Right hindlimb (tissue), 1 donor: ENCODE results near the gene ZNF784.

Source experiments
- DNase-seq: peaks from one replicate; pipeline ENCODE4 v3.0.0-alpha.2; 2018

ZNF784 gene

DNA sequence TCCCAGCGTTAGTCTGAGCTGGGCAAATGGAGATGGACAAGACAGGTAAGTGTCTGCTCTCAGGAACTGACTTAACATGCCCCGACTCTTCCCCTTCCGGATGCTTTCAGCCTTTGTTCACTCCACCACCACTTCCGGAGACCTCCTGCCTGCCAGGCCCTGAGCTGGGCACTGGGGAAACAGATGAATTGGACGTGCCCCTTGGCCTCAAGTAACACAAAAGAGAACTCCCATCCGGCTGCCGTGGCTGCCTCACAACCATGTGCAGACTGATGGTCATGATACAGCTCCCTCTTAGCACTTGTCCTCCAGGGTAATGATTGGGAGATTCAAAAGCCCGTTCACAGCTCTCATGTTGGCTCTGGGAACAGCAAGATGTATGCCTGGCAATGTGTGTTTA is 6.9 kb downstream of the ZNF784 start:
- DNase-seq = no peak

DNA sequence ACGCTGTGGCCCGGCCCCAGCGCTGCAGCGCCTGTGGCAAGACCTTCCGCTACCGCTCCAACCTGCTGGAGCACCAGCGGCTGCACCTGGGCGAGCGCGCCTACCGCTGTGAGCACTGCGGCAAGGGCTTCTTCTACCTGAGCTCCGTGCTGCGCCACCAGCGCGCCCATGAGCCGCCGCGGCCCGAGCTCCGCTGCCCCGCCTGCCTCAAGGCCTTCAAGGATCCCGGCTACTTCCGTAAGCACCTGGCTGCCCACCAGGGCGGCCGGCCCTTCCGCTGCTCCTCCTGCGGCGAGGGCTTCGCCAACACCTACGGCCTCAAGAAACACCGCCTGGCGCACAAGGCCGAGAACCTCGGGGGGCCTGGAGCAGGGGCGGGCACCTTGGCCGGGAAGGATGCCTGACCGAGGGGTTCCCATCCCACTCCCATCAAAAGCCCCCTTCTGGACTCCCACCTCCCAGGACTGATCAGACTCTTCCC is 7.9 kb downstream of the ZNF784 start:
- no peak for DNase-seq

DNA sequence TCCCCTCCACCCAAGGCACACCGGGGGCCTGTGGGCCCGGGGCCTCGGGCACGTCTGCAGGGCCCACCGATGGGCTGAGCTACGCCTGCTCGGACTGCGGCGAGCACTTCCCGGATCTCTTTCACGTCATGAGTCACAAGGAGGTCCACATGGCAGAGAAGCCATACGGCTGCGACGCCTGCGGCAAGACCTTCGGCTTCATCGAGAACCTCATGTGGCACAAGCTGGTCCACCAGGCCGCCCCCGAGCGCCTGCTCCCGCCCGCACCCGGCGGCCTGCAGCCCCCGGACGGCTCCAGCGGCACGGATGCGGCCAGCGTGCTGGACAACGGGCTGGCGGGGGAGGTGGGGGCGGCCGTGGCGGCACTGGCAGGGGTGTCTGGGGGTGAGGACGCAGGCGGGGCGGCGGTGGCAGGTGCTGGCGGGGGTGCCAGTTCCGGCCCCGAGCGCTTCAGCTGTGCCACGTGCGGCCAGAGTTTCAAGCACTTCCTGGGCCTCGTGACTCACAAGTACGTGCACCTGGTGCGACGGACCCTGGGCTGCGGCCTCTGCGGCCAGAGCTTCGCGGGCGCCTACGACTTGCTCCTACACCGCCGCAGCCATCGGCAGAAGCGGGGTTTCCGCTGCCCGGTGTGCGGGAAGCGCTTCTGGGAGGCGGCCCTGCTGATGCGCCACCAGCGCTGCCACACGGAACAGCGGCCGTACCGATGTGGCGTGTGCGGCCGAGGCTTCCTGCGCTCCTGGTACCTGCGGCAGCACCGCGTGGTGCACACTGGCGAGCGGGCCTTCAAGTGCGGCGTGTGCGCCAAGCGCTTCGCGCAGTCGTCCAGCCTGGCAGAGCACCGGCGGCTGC is 8.6 kb downstream of the ZNF784 start:
- DNase-seq = no peak

DNA sequence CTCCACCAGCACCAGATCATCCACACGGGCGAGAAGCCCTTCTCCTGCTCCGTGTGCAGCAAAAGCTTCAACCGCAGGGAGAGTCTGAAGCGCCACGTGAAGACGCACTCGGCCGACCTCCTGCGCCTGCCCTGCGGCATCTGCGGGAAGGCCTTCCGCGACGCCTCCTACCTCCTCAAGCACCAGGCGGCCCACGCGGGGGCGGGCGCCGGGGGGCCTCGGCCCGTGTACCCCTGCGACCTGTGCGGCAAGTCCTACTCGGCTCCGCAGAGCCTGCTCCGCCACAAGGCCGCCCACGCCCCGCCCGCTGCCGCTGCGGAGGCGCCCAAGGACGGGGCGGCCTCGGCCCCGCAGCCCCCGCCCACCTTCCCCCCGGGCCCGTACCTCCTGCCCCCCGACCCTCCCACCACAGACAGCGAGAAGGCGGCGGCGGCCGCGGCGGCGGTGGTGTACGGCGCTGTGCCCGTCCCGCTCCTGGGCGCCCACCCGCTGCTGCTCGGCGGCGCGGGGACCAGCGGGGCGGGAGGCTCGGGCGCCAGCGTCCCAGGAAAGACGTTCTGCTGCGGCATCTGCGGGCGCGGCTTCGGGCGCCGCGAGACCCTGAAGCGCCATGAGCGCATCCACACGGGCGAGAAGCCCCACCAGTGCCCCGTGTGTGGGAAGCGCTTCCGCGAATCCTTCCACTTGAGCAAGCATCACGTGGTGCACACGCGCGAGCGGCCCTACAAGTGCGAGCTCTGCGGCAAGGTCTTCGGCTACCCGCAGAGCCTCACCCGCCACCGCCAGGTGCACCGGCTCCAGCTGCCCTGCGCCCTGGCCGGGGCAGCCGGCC is 9.4 kb downstream of the ZNF784 start:
- DNase-seq = no peak

DNA sequence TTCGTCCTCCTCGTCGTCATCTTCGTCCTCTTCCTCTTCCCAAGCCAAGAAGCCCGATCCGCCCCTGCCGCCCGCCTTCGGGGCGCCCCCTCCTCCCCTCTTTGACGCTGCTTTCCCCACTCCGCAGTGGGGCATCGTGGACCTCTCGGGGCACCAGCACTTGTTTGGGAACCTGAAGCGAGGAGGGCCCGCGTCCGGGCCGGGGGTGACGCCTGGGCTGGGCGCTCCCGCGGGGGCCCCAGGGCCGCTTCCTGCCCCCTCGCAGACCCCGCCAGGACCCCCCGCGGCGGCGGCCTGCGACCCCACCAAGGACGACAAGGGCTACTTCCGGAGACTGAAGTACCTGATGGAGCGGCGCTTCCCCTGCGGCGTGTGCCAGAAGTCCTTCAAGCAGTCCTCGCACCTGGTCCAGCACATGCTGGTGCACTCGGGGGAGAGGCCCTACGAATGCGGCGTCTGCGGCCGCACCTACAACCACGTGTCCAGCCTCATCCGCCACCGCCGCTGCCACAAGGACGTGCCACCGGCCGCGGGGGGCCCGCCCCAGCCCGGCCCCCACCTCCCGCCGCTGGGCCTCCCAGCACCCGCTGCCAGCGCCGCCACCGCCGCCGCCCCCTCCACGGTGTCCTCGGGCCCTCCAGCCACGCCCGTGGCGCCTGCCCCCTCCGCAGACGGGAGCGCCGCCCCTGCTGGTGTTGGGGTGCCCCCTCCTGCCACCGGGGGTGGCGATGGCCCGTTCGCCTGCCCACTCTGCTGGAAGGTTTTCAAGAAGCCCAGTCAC is 10.2 kb downstream of the ZNF784 start:
- DNase-seq = no peak

DNA sequence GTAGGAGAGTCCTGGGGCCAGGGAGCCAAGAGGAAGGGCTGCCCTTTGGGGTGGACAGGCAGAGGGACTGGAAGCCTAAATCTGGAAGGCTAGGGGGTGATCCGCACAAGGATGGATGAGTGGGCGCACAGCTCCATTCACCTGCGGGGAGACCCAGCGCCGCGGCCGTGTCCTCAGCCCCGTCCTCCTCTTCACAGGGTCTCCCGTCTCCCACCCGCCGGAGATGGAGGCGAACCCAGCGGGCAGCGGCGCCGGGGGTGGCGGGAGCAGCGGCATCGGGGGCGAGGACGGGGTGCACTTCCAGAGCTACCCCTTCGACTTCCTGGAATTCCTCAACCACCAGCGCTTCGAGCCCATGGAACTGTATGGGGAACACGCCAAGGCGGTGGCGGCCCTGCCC is 11.0 kb downstream of the ZNF784 start:
- no peak for DNase-seq

DNA sequence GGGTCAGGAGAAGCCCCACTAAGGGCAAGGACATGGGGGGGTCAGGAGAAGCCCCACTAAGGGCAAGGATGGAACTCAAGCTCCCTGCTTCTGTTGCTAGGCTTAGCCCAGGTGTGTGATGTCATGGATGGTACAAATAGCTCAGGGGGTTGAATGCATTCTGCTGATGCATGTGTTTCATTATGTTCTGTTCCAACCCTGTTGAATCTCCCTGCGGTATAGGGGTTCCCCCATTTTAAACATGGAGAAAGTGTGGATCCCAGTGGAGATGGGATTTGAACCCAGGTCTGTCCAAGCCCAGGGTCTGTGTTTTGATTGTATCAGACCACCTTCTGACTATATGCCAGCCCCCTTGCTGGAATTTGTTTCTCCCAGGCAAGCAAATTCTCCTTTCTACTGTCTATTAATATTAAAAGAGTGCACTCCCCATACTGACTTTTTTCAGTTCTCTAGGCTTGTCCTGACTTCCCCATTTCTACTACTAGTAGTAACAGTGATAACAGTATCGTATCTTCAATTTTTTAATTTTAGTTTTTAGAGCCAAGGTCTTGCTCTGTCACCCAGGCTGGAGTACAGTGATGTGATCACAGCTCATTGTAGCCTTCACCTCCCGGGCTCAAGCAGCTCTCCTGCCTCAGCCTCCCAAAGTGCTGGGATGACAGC is 12.3 kb downstream of the ZNF784 start:
- DNase-seq = no peak

DNA sequence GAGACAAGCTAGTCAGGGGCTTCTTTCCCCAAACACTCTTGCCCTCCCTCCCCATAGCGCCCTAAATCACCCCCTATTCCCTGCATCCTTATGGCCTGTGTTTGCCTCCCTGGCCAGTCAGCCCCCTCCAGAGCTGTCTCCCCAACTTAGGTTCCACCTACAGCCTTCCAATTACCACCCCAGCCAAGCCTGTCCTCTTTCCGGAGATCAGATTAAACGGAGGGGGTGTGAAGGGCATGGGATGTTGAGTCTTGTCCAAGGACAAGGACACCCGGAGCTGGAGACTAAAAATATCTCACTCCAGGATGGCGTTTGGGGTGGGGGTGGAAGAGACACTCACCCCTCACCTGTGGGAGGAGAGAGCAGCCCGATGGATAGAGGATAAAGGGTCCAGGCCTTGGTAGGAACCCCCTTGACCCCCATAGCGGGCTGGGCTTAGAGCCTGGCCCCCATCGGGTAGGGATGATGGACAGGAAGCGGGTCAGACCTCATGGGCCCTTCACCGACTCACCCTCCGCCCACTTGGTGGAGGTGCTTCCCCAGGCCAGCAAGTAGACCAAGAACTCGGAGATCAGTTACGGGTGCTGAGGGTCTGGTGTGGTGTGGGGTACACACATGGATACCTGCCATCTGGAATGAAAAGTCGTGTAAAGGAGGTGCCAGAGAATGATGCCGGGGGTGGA is 12.9 kb downstream of the ZNF784 start:
- DNase-seq = no peak

DNA sequence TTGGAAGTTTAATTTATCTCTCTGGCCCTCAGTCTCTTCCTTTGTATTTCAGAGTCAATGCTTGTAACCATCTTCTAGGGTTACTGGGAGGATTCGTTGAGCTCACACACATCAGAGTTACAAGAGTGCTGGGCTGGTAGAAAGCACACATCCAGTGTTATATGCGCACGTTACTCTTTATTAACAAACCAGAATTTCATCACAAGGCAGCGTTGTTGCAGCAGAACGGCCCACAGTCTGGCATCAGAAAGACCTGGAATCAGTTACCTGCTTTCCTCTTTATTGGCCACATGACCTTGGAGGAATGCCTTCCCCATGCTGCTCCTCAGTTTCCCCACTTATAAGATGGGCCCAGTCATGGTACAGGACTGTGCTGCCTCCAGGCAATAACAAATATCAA is 15.0 kb downstream of the ZNF784 start:
- DNase-seq = no peak

DNA sequence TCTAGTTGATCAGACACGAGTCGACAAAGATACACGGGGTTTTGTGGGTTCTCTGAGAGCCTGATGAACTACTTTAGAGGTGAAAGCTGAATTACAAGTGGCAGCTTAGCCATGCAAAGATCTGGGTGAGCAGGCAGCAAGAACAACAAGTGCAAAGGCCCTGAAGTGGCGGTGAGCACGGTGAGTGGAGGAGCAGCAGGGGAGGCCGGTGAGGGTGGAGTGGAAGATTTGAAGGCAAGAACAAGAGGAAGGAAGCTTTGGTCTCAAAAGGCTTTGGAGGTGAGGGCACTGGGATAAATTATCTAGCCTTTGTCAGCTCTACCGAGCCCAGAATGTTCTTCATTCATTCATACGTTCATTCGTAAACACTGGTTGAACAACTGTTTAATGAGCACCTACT is 17.5 kb downstream of the ZNF784 start:
- no peak for DNase-seq

DNA sequence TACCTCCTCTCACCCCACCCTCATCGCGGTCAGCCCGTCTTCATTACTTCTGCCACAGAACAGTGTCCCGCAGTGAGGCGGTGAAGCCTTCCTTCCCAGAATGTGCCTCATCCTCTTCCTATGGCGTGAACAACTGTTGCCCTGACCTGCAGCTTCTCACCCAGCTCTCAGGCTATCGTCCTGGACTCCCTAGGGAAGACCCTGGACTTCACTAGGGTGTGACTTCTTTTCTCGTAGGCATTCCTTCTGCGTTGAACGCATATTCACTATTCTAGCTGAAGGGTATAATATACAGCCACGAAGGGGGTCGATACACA is 17.9 kb downstream of the ZNF784 start:
- DNase-seq = no peak

DNA sequence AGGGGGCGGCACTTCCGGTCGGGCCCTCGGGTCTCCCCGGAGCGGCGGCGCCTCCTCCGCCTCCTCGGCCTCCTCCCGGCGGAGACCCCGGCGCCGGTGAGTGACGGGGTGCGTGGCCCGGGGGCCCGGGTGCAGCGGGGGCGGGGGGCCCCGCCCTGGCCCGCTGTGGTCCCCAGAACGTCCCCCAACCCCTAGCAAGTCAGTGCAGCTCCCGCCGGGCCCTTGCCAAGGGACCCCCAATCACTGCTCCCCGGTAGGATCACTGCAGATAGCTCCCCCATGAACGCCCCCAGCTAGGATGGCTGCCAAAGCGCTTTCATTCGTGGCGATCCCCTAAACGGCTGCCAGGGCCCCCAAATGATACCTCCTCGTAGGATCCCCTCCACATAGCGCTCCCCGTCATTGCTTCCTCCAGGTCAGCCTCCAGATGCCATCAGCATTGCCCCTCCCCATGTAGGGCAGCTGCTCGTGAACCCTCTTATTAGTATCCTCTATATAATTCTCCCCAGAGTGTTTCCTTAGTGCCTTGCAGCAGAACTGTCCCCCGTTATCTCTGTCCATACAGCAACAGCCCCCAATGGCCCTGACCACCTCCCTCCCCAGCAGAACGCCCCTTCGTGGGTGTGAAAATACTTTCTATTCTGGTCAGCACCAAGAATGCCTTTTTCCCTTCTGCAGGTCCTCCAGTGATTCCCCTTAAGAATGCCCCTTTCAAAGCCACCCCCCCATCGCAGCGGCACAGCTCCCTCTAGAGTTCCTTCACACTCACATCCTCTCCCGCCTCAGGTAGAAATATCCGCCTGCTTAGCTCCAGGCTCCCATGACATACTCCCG is 18.5 kb downstream of the ZNF784 start, which contains the start of gene ZNF865:
Gene ZNF865 (plus strand): TSS at position 11 of the 834 bp plus-strand sequence. CDS start 7,972 bp downstream, outside the sequence.
- DNase-seq = peak; percentile 86

DNA sequence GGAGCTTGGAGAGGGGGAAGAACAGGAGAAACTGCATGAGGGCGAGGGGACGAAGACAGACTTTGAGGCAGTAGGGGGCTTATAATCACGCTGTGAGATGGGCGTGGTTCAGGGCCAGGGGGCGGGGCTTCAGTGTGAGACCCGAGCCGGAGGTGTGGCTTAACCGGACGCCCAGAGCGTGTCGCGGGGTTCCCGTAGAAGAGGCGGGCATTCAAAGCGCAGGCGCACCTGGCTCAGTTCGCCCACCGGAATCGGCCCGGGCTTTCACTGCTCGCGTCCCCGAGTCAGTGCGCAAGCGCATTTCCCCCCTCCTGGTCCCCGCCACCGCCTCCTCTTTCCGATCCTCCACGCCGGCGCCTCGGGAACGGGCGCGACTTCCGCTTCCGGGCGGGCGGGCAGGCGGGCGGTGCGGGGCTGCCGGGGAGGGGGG is 19.1 kb downstream of the ZNF784 start:
- DNase-seq = peak; percentile 99

DNA sequence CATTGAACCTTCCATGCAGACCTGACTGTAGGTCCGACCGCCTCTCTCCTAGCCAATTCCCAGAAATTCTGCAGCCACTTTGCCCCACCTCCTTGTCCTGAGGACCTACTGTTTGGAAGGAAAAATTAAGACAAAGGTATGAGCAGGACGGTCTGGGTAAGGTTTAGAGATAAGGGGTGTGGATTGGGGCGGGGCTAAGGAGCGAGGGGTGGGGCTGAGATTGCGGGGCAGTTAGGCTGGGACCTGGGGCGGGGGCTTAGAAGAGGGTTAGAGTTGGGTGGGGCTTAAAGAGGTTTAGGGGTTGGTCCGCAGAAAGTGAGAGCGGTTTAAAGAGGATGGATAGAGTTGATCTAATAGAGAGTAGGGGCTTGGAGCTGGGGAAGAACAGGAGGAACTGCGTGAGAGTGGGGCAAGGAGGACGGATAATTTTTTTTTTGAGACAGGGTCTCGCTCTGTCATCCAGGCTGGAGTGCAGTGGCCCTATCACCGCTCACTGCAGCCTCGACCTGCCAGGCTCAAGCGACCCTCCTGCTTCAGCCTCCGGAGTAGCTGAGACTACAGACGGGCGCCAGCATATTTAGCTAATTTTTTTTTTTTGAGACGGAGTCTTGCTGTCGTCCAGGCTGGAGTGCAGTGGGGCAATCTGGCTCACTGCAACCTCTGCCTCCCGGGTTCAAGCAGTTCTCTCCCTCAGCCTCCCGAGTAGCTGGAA is 20.6 kb downstream of the ZNF784 start:
- no peak for DNase-seq

DNA sequence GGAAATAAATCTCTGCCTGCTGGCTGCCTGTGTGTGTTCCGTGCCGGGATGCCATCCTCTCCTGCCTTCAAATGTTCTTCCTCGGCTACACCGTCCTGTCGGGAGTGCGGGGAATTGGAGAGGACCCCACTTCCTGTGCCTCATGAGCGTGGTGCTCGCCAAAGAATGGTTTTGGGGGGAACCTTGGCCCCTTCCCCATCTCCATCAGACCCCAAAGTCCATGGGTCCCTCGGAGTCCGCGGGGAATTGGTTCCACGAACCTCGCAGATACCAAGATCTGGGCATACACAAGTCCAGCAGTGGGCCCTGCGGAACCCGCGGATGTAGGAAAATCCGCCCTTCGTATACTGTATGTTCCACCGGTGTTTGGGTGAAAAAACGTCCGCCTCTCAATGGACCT is 21.3 kb downstream of the ZNF784 start:
- DNase-seq = no peak

DNA sequence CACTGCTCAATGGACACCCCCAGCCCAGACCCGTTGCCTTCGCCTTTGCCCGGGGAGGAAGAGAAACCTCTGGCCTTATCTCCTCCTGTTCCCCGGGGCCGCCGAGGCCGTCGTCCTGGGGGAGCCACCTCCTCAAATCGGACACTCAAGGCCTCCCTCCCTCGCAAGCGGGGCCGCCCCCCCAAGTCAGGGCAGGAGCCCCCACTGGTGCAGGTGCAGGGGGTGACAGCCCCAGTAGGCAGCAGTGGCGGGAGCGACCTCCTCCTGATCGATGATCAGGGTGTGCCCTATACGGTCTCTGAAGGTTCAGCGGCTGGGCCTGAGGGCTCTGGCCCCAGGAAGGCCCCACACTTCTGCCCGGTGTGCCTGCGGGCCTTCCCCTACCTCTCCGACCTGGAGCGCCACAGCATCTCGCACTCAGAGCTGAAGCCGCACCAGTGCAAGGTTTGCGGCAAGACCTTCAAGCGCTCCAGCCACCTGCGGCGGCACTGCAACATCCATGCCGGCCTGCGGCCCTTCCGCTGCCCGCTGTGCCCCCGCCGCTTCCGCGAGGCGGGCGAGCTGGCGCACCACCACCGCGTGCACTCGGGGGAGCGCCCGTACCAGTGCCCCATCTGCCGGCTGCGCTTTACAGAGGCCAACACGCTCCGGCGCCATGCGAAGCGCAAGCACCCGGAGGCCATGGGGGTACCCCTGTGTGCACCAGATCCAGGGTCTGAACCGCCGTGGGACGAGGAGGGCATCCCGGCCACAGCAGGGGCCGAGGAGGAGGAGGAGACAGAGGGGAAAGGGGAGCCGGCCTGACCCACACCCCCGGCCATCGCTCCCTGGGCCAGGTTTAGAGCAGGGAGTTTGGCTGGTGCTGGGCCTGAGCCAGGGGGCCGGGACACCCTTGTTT is 22.0 kb downstream of the ZNF784 start:
- no peak for DNase-seq

DNA sequence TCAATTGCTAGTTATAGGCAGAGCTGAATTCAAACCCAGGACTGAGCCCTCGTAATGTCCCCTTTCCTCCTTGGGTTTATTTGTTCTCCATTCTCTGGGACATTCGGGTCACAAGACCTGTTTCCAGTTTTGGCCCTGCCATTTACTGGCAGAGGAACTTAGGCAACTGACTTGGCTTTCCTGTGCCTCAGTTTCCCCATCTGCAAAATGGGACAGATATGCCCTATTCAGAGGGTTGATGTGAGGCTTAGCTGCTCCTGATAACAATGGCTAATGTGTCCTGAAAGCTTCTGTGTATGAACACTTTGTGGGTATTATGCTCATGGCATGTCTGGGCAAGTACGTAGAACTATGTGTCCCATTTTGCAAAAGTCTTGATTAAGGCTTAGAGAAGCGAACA is 23.3 kb downstream of the ZNF784 start:
- DNase-seq = no peak

DNA sequence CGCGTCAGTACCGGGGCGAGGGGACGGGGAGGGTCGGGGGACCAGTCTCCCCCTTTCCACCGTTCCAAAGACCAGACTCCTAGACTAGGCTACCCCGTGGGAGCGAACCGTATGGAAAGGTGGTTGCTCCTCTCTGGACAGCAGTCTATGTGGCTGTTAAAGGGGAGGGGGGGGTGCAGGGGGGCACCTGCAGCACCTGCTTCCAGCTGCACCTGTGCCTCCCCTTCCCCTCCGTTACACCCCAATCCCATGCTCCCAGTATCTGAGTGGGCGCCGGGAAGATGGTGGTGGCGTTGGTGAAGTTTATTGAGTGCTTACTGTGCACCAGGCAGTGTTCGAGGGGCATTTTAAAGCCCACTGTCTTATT is 23.7 kb downstream of the ZNF784 start:
- DNase-seq = no peak
